GM23248 (cell line): Measurements from ENCODE around the gene NOP53.

Source experiments
- EZH2 ChIP-seq: fragments of 200-600 bp; sonication (generic); IDR thresholded peaks from 2 replicates; pipeline ENCODE4 v1.6.1; 2018; ENCODE audit warnings: antibody characterized with exemption, mild to moderate bottlenecking; ENCODE audit not compliant: insufficient read depth, poor library complexity, severe bottlenecking
- EZH2phosphoT487 ChIP-seq: fragments of 200-600 bp; sonication (generic); IDR thresholded peaks from 2 replicates; pipeline ENCODE4 v1.6.1; 2018; ENCODE audit warnings: antibody characterized with exemption, moderate library complexity, mild to moderate bottlenecking, low read depth; ENCODE audit not compliant: insufficient read depth

GRCh38 chr19:47756953-47757608 lies 11.7 kb downstream of the NOP53 start:
- no peak for TF ChIP-seq EZH2
- TF ChIP-seq EZH2phosphoT487: no peak
